SK-N-SH treated with all-trans-retinoic acid at 6 μM for 48 hours (cell line): ENCODE measurements around the gene AKNA.

ENCODE experiments used
- ISL1 ChIP-seq: fragments of 250-450 bp; sonication (Bioruptor Pico); IDR thresholded peaks from 2 replicates; pipeline ENCODE4 v2.1.2; 2022; ENCODE audit warnings: mild to moderate bottlenecking, moderate library complexity
- PPARA ChIP-seq: fragments of 250-450 bp; sonication (Bioruptor Pico); IDR thresholded peaks from 2 replicates; pipeline ENCODE4 v1.5.0; 2020; ENCODE audit warnings: mild to moderate bottlenecking, borderline replicate concordance
- SNAI2 ChIP-seq: fragments of 250-450 bp; sonication (Bioruptor Pico); IDR thresholded peaks from 2 replicates; pipeline ENCODE4 v1.5.0; 2020; ENCODE audit warnings: mild to moderate bottlenecking, moderate library complexity
- TCF4 ChIP-seq: fragments of 250-450 bp; sonication (Bioruptor Pico); IDR thresholded peaks from 2 replicates; pipeline ENCODE4 v1.8.0; 2021; ENCODE audit warnings: mild to moderate bottlenecking, moderate library complexity, borderline replicate concordance
- ZFP3 ChIP-seq: fragments of 250-450 bp; sonication (Bioruptor Pico); IDR thresholded peaks from 2 replicates; pipeline ENCODE4 v1.5.0; 2020; ENCODE audit warnings: mild to moderate bottlenecking, moderate library complexity
- ZFP30 ChIP-seq: fragments of 450-650 bp; formaldehyde crosslinking; IDR thresholded peaks from 2 replicates; pipeline ENCODE4 v1.5.0; 2022; ENCODE audit warnings: mild to moderate bottlenecking, moderate library complexity
- ZNF565 ChIP-seq: fragments of 450-650 bp; formaldehyde crosslinking; conservative IDR thresholded peaks from 2 replicates; pipeline ENCODE4 v1.5.0; 2020; ENCODE audit warnings: low read depth, mild to moderate bottlenecking, moderate library complexity
- ZNF70 ChIP-seq: fragments of 450-650 bp; formaldehyde crosslinking; IDR thresholded peaks from 2 replicates; pipeline ENCODE4 v1.5.0; 2020; ENCODE audit warnings: mild to moderate bottlenecking, moderate library complexity
- ZNF8 ChIP-seq: fragments of 450-650 bp; formaldehyde crosslinking; IDR thresholded peaks from 2 replicates; pipeline ENCODE4 v1.5.0; 2020; ENCODE audit warnings: mild to moderate bottlenecking, moderate library complexity
- TF ChIP-seq, protein P1 (sequence below): fragments of 250-450 bp; sonication (Bioruptor Pico); IDR thresholded peaks from 2 replicates; pipeline ENCODE4 v1.8.0; 2020; ENCODE audit warnings: mild to moderate bottlenecking, moderate library complexity, borderline replicate concordance
- TF ChIP-seq, protein P2 (sequence below): fragments of 250-450 bp; sonication (Bioruptor Pico); IDR thresholded peaks from 2 replicates; pipeline ENCODE4 v1.5.0; 2020; ENCODE audit warnings: mild to moderate bottlenecking, moderate library complexity
- TF ChIP-seq, protein P3 (sequence below): fragments of 250-450 bp; sonication (Bioruptor Pico); IDR thresholded peaks from 2 replicates; pipeline ENCODE4 v1.5.1; 2020; ENCODE audit warnings: low read depth, mild to moderate bottlenecking, moderate library complexity

GRCh38 chr9:114291064-114291474, 96.7 kb downstream of the AKNA start:
- TF ChIP-seq SNAI2: no peak
- TF ChIP-seq PPARA (CRISPR knock-in tag): no peak
- TF ChIP-seq, protein P1, sequence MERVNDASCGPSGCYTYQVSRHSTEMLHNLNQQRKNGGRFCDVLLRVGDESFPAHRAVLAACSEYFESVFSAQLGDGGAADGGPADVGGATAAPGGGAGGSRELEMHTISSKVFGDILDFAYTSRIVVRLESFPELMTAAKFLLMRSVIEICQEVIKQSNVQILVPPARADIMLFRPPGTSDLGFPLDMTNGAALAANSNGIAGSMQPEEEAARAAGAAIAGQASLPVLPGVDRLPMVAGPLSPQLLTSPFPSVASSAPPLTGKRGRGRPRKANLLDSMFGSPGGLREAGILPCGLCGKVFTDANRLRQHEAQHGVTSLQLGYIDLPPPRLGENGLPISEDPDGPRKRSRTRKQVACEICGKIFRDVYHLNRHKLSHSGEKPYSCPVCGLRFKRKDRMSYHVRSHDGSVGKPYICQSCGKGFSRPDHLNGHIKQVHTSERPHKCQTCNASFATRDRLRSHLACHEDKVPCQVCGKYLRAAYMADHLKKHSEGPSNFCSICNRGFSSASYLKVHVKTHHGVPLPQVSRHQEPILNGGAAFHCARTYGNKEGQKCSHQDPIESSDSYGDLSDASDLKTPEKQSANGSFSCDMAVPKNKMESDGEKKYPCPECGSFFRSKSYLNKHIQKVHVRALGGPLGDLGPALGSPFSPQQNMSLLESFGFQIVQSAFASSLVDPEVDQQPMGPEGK: no peak
- TF ChIP-seq ZFP30: no peak
- TF ChIP-seq ZNF565 (CRISPR knock-in tag): no peak
- TF ChIP-seq, protein P2, sequence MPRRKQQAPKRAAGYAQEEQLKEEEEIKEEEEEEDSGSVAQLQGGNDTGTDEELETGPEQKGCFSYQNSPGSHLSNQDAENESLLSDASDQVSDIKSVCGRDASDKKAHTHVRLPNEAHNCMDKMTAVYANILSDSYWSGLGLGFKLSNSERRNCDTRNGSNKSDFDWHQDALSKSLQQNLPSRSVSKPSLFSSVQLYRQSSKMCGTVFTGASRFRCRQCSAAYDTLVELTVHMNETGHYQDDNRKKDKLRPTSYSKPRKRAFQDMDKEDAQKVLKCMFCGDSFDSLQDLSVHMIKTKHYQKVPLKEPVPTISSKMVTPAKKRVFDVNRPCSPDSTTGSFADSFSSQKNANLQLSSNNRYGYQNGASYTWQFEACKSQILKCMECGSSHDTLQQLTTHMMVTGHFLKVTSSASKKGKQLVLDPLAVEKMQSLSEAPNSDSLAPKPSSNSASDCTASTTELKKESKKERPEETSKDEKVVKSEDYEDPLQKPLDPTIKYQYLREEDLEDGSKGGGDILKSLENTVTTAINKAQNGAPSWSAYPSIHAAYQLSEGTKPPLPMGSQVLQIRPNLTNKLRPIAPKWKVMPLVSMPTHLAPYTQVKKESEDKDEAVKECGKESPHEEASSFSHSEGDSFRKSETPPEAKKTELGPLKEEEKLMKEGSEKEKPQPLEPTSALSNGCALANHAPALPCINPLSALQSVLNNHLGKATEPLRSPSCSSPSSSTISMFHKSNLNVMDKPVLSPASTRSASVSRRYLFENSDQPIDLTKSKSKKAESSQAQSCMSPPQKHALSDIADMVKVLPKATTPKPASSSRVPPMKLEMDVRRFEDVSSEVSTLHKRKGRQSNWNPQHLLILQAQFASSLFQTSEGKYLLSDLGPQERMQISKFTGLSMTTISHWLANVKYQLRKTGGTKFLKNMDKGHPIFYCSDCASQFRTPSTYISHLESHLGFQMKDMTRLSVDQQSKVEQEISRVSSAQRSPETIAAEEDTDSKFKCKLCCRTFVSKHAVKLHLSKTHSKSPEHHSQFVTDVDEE (CRISPR knock-in tag): no peak
- no peak for TF ChIP-seq ZNF8 (CRISPR knock-in tag)
- TF ChIP-seq, protein P3, sequence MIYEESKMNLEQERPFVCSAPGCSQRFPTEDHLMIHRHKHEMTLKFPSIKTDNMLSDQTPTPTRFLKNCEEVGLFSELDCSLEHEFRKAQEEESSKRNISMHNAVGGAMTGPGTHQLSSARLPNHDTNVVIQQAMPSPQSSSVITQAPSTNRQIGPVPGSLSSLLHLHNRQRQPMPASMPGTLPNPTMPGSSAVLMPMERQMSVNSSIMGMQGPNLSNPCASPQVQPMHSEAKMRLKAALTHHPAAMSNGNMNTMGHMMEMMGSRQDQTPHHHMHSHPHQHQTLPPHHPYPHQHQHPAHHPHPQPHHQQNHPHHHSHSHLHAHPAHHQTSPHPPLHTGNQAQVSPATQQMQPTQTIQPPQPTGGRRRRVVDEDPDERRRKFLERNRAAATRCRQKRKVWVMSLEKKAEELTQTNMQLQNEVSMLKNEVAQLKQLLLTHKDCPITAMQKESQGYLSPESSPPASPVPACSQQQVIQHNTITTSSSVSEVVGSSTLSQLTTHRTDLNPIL (CRISPR knock-in tag): no peak
- no peak for TF ChIP-seq TCF4 (CRISPR knock-in tag)
- no peak for TF ChIP-seq ZNF70 (CRISPR knock-in tag)
- no peak for TF ChIP-seq ZFP3 (CRISPR knock-in tag)
- no peak for TF ChIP-seq ISL1 (CRISPR knock-in tag)
